ENCODE measurements around the gene SFSWAP. TPM values are rescaled to one million over a fixed set of nuclear protein-coding genes. Genes with fewer than 3 reads are reported as not detected.

Gene SFSWAP
- total RNA-seq, 1 donor, result 31.1 TPM

- no peak for TF ChIP-seq CTCF (IDR thresholded peaks at IDR 0.05; ENCODE audit: extremely low read depth, low read depth, low read length)
- Histone ChIP-seq H4K20me1 (ENCODE audit: insufficient read depth, low read length) (no peaks in the 10 kb centered on the region), H3K27ac (ENCODE audit: low read depth, low read length) (no peak overlapping the region), H3K4me2 (ENCODE audit: insufficient read depth, low read length) (no peak overlapping the region), H3K79me2 (ENCODE audit: insufficient read depth, low read length) (no peaks in the 10 kb centered on the region), H3K4me1 (ENCODE audit: insufficient read depth, low read length) (no peaks in the 10 kb centered on the region), H3K9me3 (ENCODE audit: low read depth, low read length) (no peaks in the 10 kb centered on the region), H2AFZ (ENCODE audit: low read length) (no peak overlapping the region), H3K4me3 (ENCODE audit: insufficient read depth, low read length) (no peak overlapping the region), H3K36me3 (ENCODE audit: insufficient read depth, low read length) (no peaks in the 10 kb centered on the region), H3K27me3 (ENCODE audit: insufficient read depth, low read length) (no peaks in the 10 kb centered on the region)
- DNase-seq (ENCODE audit: insufficient read length, low spot score, missing footprints), result peak; percentile 61
These were observed 26.7 kb upstream of the SFSWAP start for GRCh38 chr12:131684015-131684725.

- no peaks in the 10 kb centered on the region for H3K36me3 ChIP-seq (ENCODE audit: insufficient read depth, low read length)
- no peaks in the 10 kb centered on the region for H3K9me3 ChIP-seq (ENCODE audit: low read depth, low read length)
- H2AFZ ChIP-seq (ENCODE audit: low read length), result no peak overlapping the region
- H3K27me3 ChIP-seq (ENCODE audit: insufficient read depth, low read length), result no peaks in the 10 kb centered on the region
- no peak overlapping the region for H3K4me3 ChIP-seq (ENCODE audit: insufficient read depth, low read length)
- H3K4me1 ChIP-seq (ENCODE audit: insufficient read depth, low read length), result no peaks in the 10 kb centered on the region
- no peaks in the 10 kb centered on the region for H3K79me2 ChIP-seq (ENCODE audit: insufficient read depth, low read length)
- H3K27ac ChIP-seq (ENCODE audit: low read depth, low read length), result no peak overlapping the region
- H4K20me1 ChIP-seq (ENCODE audit: insufficient read depth, low read length), result no peaks in the 10 kb centered on the region
- no peak for TF ChIP-seq CTCF (IDR thresholded peaks at IDR 0.05; ENCODE audit: extremely low read depth, low read depth, low read length)
- no peak overlapping the region for H3K4me2 ChIP-seq (ENCODE audit: insufficient read depth, low read length)
- peak; percentile 38 for DNase-seq (ENCODE audit: insufficient read length, low spot score, missing footprints)
These were observed 23.4 kb upstream of the SFSWAP start for GRCh38 chr12:131687346-131688125.

GRCh38 chr12:131688131-131688844, 22.6 kb upstream of the SFSWAP start:
- Histone ChIP-seq H3K27me3 (ENCODE audit: insufficient read depth, low read length) (no peaks in the 10 kb centered on the region), H3K9me3 (ENCODE audit: low read depth, low read length) (no peaks in the 10 kb centered on the region), H4K20me1 (ENCODE audit: insufficient read depth, low read length) (no peaks in the 10 kb centered on the region), H3K79me2 (ENCODE audit: insufficient read depth, low read length) (no peaks in the 10 kb centered on the region), H3K4me3 (ENCODE audit: insufficient read depth, low read length) (no peak overlapping the region), H3K36me3 (ENCODE audit: insufficient read depth, low read length) (no peaks in the 10 kb centered on the region), H2AFZ (ENCODE audit: low read length) (no peak overlapping the region), H3K27ac (ENCODE audit: low read depth, low read length) (no peak overlapping the region), H3K4me2 (ENCODE audit: insufficient read depth, low read length) (no peak overlapping the region), H3K4me1 (ENCODE audit: insufficient read depth, low read length) (no peaks in the 10 kb centered on the region)
- no peak for TF ChIP-seq CTCF (IDR thresholded peaks at IDR 0.05; ENCODE audit: extremely low read depth, low read depth, low read length)
- DNase-seq (ENCODE audit: insufficient read length, low spot score, missing footprints), result no peak

- H4K20me1 ChIP-seq (ENCODE audit: insufficient read depth, low read length), result no peaks in the 10 kb centered on the region
- no peak overlapping the region for H3K4me2 ChIP-seq (ENCODE audit: insufficient read depth, low read length)
- no peak for DNase-seq (ENCODE audit: insufficient read length, low spot score, missing footprints)
- H3K4me3 ChIP-seq (ENCODE audit: insufficient read depth, low read length), result no peak overlapping the region
- no peak for TF ChIP-seq CTCF (IDR thresholded peaks at IDR 0.05; ENCODE audit: extremely low read depth, low read depth, low read length)
- H3K9me3 ChIP-seq (ENCODE audit: low read depth, low read length), result no peaks in the 10 kb centered on the region
- no peaks in the 10 kb centered on the region for H3K4me1 ChIP-seq (ENCODE audit: insufficient read depth, low read length)
- H3K79me2 ChIP-seq (ENCODE audit: insufficient read depth, low read length), result no peaks in the 10 kb centered on the region
- H3K27ac ChIP-seq (ENCODE audit: low read depth, low read length), result no peak overlapping the region
- no peaks in the 10 kb centered on the region for H3K27me3 ChIP-seq (ENCODE audit: insufficient read depth, low read length)
- no peak overlapping the region for H2AFZ ChIP-seq (ENCODE audit: low read length)
- H3K36me3 ChIP-seq (ENCODE audit: insufficient read depth, low read length), result no peaks in the 10 kb centered on the region
These were observed 22.1 kb upstream of the SFSWAP start for GRCh38 chr12:131688845-131689154.

All from osteoblast (primary cell).